GM13977 (cell line): ENCODE results near the gene SMIM23.
A peak's percentile ranks its signal among the peaks of the same experiment; 100 is the strongest.

Experiments used
- DNase-seq: peaks from one replicate; pipeline ENCODE4 v3.0.0; 2012; ENCODE audit warnings: low spot score
- CTCF ChIP-seq: IDR thresholded peaks from 2 replicates; pipeline ENCODE4 v1.5.1; 2012; ENCODE audit warnings: mild to moderate bottlenecking, control low read depth; ENCODE audit not compliant: insufficient read depth; ENCODE audit errors: extremely low read depth, missing control alignments
- in situ Hi-C: fragments of 300-500 bp; cut with MboI; formaldehyde crosslinking; loops from one replicate; pipeline ENCODE4 v1.12.0; 2022; ENCODE audit warnings: low sequenced_read_pairs, low pct_unique_long_range_greater_than_20kb, mixed read lengths, inconsistent platforms; ENCODE audit not compliant: unreplicated experiment

The SMIM23 gene

GRCh38 chr5:171744882-171745281, 40.7 kb upstream of the SMIM23 start:
- in situ Hi-C loops: no loop called here
- no peak for DNase-seq
- no peak for TF ChIP-seq CTCF

DNA sequence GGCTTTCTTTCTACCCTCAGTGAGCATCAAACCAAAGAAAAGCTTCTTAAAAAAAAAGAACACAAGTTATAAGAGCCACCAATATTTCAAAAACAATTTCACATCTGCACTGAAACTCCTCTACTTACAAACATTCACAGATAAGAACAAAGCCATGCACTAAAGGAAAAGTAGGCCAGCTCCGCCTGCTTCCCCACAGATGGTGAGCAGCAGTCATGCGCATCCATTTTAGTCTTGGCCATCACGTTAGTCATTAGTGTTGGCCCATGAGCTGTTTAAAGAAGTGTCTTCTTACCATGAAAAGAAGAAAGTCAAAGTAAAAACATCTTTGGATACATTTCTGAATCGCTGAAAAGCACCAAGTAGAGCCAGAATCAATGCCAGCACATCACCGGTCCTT, 40.0 kb upstream of the SMIM23 start:
- no peak for DNase-seq
- in situ Hi-C loops: no loop called here
- TF ChIP-seq CTCF: no peak

DNA sequence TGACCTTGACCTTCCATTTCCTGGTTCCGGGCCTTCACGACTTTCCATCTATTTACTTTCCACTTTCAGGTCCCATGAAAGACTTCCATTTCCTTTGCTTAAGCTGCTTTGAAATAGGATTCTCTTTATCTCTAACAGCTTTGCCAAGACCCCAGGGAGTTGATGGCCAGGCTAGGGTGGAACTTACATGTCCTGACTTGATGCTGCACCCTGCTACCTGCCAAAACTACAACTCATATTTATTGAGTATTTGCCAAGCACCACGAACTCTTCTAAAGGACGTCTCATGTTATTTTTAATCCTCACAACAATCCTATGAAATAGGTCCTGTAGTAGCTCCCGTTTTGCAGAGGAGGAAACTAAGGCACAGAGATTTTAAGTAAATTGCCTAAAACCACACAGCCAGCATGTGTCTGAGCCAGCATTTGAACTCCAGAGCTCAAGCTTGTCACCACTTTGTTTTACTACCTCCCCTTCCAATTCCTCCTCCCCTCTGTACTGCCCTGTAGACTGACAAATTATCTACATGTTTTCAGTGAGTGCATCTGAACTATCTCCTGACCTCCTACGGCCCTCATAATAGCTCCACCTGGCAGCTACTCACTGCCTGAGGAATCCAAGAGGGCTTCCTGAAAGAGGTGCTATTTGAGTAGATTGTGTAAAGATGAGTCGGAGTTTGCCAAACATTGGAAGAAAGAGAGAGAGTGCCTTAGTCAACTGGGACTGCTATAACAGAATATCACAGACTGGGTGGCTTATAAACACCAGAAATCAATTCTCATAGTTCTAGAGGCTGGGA, 38.4 kb upstream of the SMIM23 start:
- in situ Hi-C loops: no loop called here
- no peak for TF ChIP-seq CTCF
- no peak for DNase-seq

GRCh38 chr5:171748720-171749119, 36.9 kb upstream of the SMIM23 start:
- in situ Hi-C loops: no loop called here
- no peak for DNase-seq
- no peak for TF ChIP-seq CTCF

GRCh38 chr5:171749365-171749764, 36.3 kb upstream of the SMIM23 start:
- no peak for DNase-seq
- in situ Hi-C loops: no loop called here
- TF ChIP-seq CTCF: no peak

DNA sequence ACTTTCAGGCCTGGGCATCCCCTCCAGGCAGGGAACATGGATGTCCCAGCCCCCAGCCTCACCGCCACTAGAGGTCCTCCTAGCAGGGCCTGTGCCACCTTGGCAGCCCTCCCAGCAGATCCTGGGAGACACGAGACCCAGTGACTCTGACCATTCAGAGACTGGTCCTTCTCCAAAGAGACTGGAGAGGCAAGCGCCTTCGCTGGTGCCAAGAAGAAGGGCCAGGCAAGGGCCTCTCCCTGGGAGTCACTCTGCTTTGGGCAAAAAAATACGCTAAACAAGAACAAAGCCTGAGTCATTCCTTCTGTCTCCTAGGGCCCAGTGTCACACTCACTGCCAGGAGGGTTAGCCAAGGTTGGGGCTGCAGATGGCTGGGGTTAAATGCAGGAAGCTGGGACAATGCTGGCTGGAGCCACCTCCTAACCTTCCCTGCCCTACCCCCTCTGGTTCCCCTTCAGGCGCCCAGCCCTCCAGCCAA, 35.3 kb upstream of the SMIM23 start:
- peak; percentile 26 for TF ChIP-seq CTCF
- in situ Hi-C loops: no loop called here
- DNase-seq: no peak
